Activated CD4-positive, alpha-beta T cell treated with anti-CD3 and anti-CD28 coated beads for 4 hours (primary cell): ENCODE data around the gene XYLT2.
"Not testable (repeated sequence)": the region's sequence is repeated elsewhere in the genome, so short reads cannot be mapped to it uniquely, and the experiment has no call there.

ENCODE experiments used
- DNase-seq, 2 donors: peaks; one replicate each; pipeline ENCODE4 v3.0.0-alpha.2; 2020

XYLT2 gene

DNA sequence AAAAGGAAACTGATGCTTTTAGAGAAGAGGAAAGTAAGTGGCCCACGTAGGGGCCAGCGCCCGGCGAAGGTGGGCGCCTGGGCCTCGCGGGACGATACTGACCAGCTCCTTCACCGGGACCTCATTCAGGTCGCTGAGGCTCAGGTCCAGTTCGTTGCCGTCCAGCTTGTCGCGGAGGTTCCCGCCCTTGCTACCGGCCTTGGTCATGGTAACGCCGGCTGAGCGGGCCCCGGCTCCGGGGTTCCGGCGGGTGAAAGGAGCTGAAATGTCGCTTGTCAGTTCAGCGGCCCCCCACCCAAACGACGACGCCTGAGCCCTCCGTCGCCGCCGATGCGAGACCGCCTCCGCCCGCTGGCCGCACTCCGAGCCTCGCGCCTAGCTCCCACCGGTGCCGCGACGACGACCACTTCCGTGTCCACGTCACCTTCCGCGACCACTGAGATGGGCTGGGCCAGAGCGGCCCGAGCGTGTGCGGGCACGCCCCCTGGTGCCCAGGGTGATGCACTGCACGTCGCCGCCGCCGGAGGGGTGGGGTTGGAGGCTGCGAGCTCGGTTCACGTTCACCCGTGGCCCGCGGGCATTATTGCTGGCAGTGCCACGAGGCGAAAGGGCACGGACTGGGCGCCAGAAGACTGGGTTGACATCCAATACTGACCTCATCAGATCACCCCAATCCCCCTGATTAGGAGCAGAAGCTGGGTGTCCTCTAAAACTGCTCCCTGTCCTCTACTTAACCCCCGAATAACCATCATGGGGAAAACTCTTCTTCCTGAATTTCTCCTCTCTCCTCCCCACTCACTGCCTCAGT, 51.4 kb downstream of the XYLT2 start, which contains the start of gene LRRC59:
Gene LRRC59, minus strand, starts transcription at position 413 of the 808 bp plus-strand sequence. Its CDS starts 206 bp downstream, at position 207.
- DNase-seq, result peak; percentile 88 to 94

DNA sequence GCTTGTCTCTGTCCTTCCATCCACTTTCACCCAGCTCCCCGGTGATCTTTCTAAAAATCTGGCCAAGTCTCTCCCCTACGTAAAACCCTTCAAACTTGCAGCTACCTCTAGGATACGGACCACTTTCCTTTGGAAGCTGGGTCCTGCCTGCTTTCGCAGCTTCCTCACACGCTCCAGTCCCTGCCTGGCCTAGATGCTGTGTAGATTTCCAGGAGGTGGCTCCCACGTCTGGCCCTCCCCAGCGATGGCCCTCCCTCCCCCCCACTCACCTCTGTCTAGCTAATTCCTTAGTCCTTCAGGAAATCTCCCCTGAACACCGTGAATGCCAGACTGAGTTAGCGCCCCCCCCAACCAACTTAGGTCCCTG, 52.0 kb downstream of the XYLT2 start:
- DNase-seq, result no peak

DNA sequence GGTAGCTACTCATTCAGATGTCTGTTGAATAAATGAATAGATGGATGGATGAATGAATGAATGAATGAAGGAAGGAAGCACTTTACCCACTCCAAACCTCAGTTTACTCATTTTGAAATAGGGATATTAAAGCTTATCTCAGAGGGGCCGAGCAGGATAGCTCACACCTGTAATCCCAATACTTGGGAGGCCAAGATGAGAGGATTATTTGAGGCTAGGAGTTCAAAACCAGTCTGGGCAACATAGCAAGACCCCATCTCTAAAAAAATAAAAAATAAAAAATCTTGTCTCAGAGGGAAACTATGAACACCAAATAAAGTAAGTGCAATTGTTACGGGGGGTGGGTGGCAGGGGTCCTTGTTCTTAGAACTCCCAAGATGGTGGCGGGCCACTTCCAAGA, 52.7 kb downstream of the XYLT2 start:
- DNase-seq, result not testable (repeated sequence)

DNA sequence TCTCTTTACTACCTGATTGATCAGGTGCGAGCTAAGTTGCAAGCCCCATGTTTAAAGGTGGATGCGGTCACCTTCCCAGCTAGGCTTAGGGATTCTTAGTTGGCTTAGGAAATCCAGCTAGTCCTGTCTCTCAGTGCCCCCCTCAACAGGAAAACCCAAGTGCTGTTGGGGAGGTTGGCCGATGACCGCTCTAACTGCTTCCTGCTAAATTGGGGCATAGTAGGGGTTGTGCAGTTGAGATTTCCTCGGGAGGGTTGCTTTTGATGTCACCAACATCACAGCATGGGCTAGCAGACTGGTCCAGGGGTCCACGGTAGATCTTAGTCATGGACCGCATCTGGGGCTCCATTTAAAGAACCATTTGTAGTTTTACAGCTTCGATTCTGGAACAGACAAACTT, 53.7 kb downstream of the XYLT2 start:
- DNase-seq, result not testable (repeated sequence)

DNA sequence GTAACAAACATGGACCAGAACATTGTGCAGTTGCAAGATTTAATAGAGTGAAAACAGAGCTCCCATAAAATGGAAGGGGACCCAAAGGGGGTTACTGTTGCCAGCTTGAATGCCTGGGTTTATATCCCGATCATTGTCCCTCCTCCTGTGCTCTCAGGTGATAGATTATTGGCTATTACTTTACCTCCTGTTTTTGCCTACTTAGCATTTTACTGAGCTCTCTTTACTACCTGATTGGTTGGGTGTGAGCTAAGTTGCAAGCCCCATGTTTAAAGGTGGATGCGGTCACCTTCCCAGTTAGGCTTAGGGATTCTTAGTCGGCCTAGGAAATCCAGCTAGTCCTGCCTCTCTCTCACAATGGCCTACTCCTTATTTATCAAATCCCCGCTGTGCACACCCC, 59.4 kb downstream of the XYLT2 start:
- not testable (repeated sequence) for DNase-seq

DNA sequence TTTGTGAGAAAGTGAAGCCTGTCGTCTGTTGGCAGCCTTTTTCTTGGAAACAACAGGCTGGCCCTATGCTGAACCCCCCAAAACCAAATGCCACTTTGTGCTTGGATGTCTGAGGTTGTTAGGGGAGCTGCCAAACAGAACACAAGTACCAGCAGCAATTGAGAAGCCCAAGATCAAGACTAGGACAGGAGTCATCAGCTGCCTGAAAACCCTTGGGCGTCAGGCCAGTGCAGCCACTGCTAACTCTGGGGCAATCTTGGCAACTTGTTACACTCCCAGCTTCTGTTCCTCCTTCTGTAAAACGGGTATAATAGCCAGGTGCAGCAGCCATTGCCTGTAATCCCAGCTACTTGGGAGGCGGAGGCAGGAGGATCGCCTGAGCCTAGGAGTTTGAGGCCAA, 60.7 kb downstream of the XYLT2 start:
- no peak for DNase-seq

DNA sequence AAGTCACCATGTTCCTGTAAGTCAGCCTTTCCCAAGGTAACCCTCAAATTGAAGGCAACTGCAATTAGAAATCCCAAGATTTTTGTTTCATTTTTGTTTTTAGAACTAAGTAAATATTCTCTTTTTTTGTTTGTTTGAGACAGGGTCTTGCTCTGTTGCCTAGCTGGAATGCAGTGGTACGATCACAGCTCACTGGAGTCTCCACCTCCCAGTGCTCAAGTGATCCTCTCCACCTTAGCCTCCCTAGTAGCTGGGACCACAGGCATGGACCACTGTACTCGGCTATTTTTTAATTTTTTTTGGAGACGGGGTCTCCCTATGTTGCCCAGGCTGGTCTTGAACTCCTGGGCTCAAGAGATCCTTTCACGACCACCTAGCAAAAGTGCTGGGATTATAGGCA, 62.0 kb downstream of the XYLT2 start:
- no peak for DNase-seq
